Esophagus squamous epithelium (tissue), 4 donors: ENCODE measurements around the gene AP4B1.

Source experiments
- CTCF ChIP-seq, 6 experiments: fragments of 450-650 bp in 4 of 6; fragments of 200-600 bp in 2 of 6; sonication (generic) in 2 of 6; IDR thresholded peaks; one replicate each; pipeline ENCODE4 v1.5.1; 2016 to 2019; ENCODE audit warnings: antibody characterized with exemption in 6 of 6, mild to moderate bottlenecking in 4 of 6, moderate library complexity in 4 of 6
- POLR2A ChIP-seq, 4 donors: fragments of 450-650 bp; IDR thresholded peaks; one replicate each; pipeline ENCODE4 v1.6.1; 2017; ENCODE audit warnings: antibody characterized with exemption in 4 of 4, mild to moderate bottlenecking in 4 of 4, moderate library complexity in 3 of 4

DNA sequence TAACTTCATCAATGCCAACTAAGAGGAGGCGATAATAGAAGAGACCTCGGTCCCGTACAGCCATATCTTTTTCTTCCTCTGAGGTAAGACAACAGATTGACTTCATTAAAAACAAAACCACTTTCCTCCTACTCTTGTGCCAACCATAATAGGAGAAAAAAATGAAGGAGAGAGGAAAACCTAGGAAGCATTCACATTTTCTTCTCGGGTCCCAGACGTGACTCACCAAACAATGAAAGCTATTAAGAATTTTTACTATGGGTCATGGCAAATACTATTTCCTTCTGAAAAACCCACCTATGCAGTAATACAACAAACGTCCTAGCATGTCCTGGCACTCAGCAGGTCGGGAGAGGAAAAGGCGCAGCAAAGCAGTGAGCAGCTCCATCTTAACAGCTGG, 8.6 kb downstream of the AP4B1 start:
- TF ChIP-seq CTCF (IDR thresholded peaks at IDR 0.05) (no peak), POLR2A (IDR thresholded peaks at IDR 0.05) (no peak)
